HepG2 (cell line): ENCODE measurements around the gene KLHL8. TPM values are rescaled to one million over a fixed set of nuclear protein-coding genes. Genes with fewer than 3 reads are reported as not detected.

Source experiments
- EEA1 ChIP-seq: sonication (generic); formaldehyde crosslinking; IDR thresholded peaks from 2 replicates; pipeline ENCODE4 v1.5.1; 2020; ENCODE audit warnings: mild to moderate bottlenecking, missing genetic modification reagents, borderline replicate concordance
- NFATC3 ChIP-seq: sonication (generic); formaldehyde crosslinking; IDR thresholded peaks from 2 replicates; pipeline ENCODE4 v1.5.1; 2020; ENCODE audit warnings: mild to moderate bottlenecking, missing genetic modification reagents
- PLRG1 ChIP-seq: fragments of 450-650 bp; conservative IDR thresholded peaks from 2 replicates; pipeline ENCODE4 v1.6.1; 2016
- SP5 ChIP-seq: IDR thresholded peaks from 2 replicates; pipeline ENCODE4 v1.6.1; 2016; ENCODE audit warnings: low read depth, borderline replicate concordance
- TRIM24 ChIP-seq: sonication (generic); formaldehyde crosslinking; IDR thresholded peaks from 2 replicates; pipeline ENCODE4 v1.8.0; 2022; ENCODE audit warnings: mild to moderate bottlenecking, missing genetic modification reagents
- ZMAT5 ChIP-seq: sonication (generic); formaldehyde crosslinking; IDR thresholded peaks from 2 replicates; pipeline ENCODE4 v1.5.0; 2020; ENCODE audit warnings: mild to moderate bottlenecking, low read depth, missing genetic modification reagents, borderline replicate concordance
- ZNF10 ChIP-seq: sonication (generic); formaldehyde crosslinking; IDR thresholded peaks from 2 replicates; pipeline ENCODE4 v1.4.0; 2020; ENCODE audit warnings: mild to moderate bottlenecking, low read depth, missing genetic modification reagents, borderline replicate concordance
- ZNF773 ChIP-seq: sonication (generic); formaldehyde crosslinking; IDR thresholded peaks from 2 replicates; pipeline ENCODE4 v1.4.0; 2020; ENCODE audit warnings: missing genetic modification reagents, borderline replicate concordance
- ZZZ3 ChIP-seq: sonication (generic); formaldehyde crosslinking; IDR thresholded peaks from 2 replicates; pipeline ENCODE4 v1.4.0; 2020; ENCODE audit warnings: missing genetic modification reagents, mild to moderate bottlenecking, borderline replicate concordance
- polyA plus RNA-seq, 8 experiments: library from polyadenylated mRNA; depleted of rRNA in 3 of 8; stranded (reverse) in 7 of 8; unstranded in 1 of 8; fragments of >200 nt; fragmentation: Illumina TruSeq in 4 of 8; extraction: Trizol in 4 of 8; gene quantifications; 2 replicates each; pipeline versions ENCODE4 v1.2.1 to v1.2.3, GENCODE V29; 2011 to 2016; ENCODE audit warnings: low read depth in 4 of 8, missing spikeins in 1 of 8, mixed read lengths in 1 of 8; ENCODE audit not compliant: insufficient read depth in 1 of 8
- total RNA-seq, 5 experiments: library from RNA; depleted of rRNA; stranded (reverse); fragments of >200 nt; fragmentation: Illumina TruSeq; extraction: Trizol; gene quantifications; 2 replicates each; pipeline ENCODE4 v1.2.3, GENCODE V29; 2016; ENCODE audit warnings: low read depth in 1 of 5
- TF ChIP-seq, protein P1 (sequence below), 2 experiments: fragments of 450-650 bp in 1 of 2; sonication (generic) in 1 of 2; formaldehyde crosslinking in 1 of 2; IDR thresholded peaks; 2 replicates each; pipeline versions ENCODE4 v1.6.1 to v1.8.0; 2016 to 2022; ENCODE audit warnings: antibody characterized with exemption in 1 of 2, mild to moderate bottlenecking in 1 of 2, missing genetic modification reagents in 1 of 2
- TF ChIP-seq, protein P2 (sequence below): sonication (generic); formaldehyde crosslinking; IDR thresholded peaks from 2 replicates; pipeline ENCODE4 v1.5.1; 2020; ENCODE audit warnings: mild to moderate bottlenecking, missing genetic modification reagents, moderate library complexity
- TF ChIP-seq, protein P3 (sequence below): sonication (generic); formaldehyde crosslinking; IDR thresholded peaks from 2 replicates; pipeline ENCODE4 v1.4.0; 2020; ENCODE audit warnings: missing genetic modification reagents

KLHL8 gene
- total and polyA plus RNA-seq, 2 of the 13 experiments (the other 11 are each of a cell fraction or from before 2014, with no cell fraction given), result 2.8 to 11.7 TPM

DNA sequence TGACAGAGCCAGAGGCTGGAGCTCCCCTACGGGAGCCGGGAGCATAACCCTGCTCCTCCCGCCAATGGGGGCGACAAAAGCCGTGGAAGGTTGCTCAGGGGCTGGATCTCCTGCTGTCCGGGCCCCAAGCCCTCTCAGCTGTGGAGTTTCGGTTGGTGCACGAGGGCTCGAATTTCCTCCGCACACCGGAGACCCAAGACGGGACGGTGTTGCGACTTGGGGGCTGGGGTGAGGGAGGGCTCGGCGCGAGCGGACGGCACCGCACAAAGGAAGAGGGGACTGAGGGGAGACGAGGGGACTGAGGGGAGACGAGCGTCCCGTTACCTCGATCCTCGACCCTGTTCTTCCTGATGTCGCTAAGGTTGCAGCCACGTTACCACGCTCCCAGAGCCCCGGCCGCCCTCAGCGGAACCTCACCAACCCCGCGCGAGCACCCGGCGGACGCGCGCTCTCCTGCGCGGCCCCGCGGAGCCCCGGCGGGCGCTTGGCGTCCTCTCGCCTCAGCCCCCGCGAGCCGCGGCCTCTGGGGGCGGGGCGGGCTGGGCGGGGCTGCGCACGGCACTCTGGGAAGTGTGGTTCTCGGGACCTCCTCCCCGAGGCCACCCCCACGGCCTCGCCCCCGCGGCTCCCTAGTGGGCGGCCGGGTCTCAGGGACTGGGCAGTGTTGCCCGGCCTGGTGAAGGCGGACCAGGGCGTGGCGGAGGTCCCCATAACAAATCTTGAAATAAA lies at the start of gene KLHL8 (continued):
- TF ChIP-seq, protein P1, sequence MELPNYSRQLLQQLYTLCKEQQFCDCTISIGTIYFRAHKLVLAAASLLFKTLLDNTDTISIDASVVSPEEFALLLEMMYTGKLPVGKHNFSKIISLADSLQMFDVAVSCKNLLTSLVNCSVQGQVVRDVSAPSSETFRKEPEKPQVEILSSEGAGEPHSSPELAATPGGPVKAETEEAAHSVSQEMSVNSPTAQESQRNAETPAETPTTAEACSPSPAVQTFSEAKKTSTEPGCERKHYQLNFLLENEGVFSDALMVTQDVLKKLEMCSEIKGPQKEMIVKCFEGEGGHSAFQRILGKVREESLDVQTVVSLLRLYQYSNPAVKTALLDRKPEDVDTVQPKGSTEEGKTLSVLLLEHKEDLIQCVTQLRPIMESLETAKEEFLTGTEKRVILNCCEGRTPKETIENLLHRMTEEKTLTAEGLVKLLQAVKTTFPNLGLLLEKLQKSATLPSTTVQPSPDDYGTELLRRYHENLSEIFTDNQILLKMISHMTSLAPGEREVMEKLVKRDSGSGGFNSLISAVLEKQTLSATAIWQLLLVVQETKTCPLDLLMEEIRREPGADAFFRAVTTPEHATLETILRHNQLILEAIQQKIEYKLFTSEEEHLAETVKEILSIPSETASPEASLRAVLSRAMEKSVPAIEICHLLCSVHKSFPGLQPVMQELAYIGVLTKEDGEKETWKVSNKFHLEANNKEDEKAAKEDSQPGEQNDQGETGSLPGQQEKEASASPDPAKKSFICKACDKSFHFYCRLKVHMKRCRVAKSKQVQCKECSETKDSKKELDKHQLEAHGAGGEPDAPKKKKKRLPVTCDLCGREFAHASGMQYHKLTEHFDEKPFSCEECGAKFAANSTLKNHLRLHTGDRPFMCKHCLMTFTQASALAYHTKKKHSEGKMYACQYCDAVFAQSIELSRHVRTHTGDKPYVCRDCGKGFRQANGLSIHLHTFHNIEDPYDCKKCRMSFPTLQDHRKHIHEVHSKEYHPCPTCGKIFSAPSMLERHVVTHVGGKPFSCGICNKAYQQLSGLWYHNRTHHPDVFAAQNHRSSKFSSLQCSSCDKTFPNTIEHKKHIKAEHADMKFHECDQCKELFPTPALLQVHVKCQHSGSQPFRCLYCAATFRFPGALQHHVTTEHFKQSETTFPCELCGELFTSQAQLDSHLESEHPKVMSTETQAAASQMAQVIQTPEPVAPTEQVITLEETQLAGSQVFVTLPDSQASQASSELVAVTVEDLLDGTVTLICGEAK (IDR thresholded peaks at IDR 0.05), result no peak
- TF ChIP-seq, protein P1 (CRISPR knock-in tag; IDR thresholded peaks at IDR 0.05), result 0 out of 2 replicates have a peak, but pooled peaks have one; percentile 20
- TF ChIP-seq ZMAT5 (CRISPR knock-in tag) (no peak), PLRG1 (no peak), SP5 (CRISPR knock-in tag) (0 out of 2 replicates have a peak, but pooled peaks have one; percentile 64), ZNF773 (CRISPR knock-in tag) (0 out of 2 replicates have a peak, but pooled peaks have one; percentile 37), NFATC3 (CRISPR knock-in tag) (no peak), ZZZ3 (CRISPR knock-in tag) (0 out of 2 replicates have a peak, but pooled peaks have one; percentile 12), ZNF10 (CRISPR knock-in tag) (no peak), TRIM24 (CRISPR knock-in tag) (no peak), EEA1 (CRISPR knock-in tag) (0 out of 2 replicates have a peak, but pooled peaks have one; percentile 29)
- TF ChIP-seq, protein P2, sequence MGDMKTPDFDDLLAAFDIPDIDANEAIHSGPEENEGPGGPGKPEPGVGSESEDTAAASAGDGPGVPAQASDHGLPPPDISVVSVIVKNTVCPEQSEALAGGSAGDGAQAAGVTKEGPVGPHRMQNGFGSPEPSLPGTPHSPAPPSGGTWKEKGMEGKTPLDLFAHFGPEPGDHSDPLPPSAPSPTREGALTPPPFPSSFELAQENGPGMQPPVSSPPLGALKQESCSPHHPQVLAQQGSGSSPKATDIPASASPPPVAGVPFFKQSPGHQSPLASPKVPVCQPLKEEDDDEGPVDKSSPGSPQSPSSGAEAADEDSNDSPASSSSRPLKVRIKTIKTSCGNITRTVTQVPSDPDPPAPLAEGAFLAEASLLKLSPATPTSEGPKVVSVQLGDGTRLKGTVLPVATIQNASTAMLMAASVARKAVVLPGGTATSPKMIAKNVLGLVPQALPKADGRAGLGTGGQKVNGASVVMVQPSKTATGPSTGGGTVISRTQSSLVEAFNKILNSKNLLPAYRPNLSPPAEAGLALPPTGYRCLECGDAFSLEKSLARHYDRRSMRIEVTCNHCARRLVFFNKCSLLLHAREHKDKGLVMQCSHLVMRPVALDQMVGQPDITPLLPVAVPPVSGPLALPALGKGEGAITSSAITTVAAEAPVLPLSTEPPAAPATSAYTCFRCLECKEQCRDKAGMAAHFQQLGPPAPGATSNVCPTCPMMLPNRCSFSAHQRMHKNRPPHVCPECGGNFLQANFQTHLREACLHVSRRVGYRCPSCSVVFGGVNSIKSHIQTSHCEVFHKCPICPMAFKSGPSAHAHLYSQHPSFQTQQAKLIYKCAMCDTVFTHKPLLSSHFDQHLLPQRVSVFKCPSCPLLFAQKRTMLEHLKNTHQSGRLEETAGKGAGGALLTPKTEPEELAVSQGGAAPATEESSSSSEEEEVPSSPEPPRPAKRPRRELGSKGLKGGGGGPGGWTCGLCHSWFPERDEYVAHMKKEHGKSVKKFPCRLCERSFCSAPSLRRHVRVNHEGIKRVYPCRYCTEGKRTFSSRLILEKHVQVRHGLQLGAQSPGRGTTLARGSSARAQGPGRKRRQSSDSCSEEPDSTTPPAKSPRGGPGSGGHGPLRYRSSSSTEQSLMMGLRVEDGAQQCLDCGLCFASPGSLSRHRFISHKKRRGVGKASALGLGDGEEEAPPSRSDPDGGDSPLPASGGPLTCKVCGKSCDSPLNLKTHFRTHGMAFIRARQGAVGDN (CRISPR knock-in tag), result peak; percentile 85
- TF ChIP-seq, protein P3, sequence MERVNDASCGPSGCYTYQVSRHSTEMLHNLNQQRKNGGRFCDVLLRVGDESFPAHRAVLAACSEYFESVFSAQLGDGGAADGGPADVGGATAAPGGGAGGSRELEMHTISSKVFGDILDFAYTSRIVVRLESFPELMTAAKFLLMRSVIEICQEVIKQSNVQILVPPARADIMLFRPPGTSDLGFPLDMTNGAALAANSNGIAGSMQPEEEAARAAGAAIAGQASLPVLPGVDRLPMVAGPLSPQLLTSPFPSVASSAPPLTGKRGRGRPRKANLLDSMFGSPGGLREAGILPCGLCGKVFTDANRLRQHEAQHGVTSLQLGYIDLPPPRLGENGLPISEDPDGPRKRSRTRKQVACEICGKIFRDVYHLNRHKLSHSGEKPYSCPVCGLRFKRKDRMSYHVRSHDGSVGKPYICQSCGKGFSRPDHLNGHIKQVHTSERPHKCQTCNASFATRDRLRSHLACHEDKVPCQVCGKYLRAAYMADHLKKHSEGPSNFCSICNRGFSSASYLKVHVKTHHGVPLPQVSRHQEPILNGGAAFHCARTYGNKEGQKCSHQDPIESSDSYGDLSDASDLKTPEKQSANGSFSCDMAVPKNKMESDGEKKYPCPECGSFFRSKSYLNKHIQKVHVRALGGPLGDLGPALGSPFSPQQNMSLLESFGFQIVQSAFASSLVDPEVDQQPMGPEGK (CRISPR knock-in tag), result peak; percentile 78
